ENCODE data around the gene BANP.

The BANP gene

DNA sequence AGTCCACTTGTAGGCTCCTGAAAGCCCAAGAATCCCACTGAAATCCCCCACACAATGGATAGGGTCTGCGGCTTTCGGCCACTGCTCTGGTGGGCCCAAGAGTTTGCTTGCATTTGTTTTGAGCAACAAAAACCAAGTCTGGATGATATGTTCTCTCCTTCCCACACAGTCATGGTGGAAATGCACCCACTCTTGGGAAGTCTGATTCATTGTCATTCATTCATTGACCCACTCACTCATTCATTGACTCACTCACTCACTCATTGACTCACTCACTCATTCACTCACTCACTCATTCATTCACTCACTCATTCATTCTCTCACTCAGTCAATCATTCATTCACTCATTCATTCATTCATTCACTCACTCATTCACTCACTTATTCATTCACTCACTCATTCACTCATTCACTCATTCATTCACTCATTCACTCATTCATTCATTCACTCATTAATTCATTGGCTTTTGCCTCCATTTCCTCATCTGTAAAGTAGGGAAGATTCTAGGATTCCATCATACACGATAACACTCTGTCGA lies 12.8 kb upstream of the BANP start:
- no peak for DNase-seq (ENCODE audit: low spot score)
- TF ChIP-seq, protein P1, sequence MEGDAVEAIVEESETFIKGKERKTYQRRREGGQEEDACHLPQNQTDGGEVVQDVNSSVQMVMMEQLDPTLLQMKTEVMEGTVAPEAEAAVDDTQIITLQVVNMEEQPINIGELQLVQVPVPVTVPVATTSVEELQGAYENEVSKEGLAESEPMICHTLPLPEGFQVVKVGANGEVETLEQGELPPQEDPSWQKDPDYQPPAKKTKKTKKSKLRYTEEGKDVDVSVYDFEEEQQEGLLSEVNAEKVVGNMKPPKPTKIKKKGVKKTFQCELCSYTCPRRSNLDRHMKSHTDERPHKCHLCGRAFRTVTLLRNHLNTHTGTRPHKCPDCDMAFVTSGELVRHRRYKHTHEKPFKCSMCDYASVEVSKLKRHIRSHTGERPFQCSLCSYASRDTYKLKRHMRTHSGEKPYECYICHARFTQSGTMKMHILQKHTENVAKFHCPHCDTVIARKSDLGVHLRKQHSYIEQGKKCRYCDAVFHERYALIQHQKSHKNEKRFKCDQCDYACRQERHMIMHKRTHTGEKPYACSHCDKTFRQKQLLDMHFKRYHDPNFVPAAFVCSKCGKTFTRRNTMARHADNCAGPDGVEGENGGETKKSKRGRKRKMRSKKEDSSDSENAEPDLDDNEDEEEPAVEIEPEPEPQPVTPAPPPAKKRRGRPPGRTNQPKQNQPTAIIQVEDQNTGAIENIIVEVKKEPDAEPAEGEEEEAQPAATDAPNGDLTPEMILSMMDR (IDR thresholded peaks at IDR 0.05; ENCODE audit: borderline replicate concordance, control extremely low read depth, extremely low read depth, insufficient read depth, missing control alignments): no peak
- in situ Hi-C loops (cut with MboI; ENCODE audit: low sequenced_read_pairs, unreplicated experiment): no loop called here

DNA sequence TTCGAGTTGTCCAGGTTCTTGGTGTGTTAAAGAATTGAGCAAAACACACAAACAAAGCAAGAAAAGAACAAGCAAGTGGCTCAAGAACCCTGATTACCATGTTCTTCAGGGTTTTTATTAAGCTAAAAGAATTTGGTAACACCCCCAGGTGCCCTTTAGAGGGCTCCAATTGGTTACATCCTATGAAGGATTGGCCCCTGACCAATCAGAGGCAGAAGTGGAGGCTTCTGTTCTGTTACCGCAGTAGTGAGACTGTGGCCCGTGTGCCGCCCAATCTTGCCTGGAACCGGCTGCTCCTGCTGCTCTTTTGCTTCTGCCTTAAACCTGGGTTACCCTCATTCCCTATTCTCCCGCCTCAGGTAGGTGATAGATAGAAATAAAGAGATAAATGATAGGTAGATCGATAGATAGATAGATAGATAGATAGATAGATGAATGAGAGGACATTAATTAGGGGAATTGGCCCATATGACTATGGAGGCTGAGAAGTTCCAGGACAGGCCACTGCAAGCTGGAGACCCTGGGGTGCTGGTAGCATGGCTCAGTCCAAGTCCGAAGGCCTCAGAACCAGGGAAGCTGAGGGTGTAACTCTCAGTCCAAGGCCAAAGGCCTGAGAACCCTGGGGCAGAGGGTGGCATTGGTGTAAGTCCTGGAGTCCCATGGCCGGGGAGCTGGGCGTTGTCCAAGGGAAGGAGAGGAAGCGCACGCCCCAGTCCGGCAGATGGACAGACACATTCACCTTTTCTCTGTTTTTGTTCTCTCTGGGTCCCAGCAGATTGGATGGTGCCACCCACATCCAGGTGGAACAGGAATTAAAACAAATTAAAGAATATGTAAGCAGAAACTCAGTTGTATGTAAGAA lies 11.4 kb upstream of the BANP start:
- in situ Hi-C loops (cut with MboI; ENCODE audit: low sequenced_read_pairs, unreplicated experiment): no loop called here
- TF ChIP-seq, protein P1 (IDR thresholded peaks at IDR 0.05; ENCODE audit: borderline replicate concordance, control extremely low read depth, extremely low read depth, insufficient read depth, missing control alignments): no peak
- no peak for DNase-seq (ENCODE audit: low spot score)

- TF ChIP-seq, protein P1 (IDR thresholded peaks at IDR 0.05; ENCODE audit: borderline replicate concordance, control extremely low read depth, extremely low read depth, insufficient read depth, missing control alignments): no peak
- DNase-seq (ENCODE audit: low spot score): no peak
- in situ Hi-C loops (cut with MboI; ENCODE audit: low sequenced_read_pairs, unreplicated experiment): no loop called here
These were observed 8.6 kb upstream of the BANP start for GRCh38 chr16:87942680-87943079.

GRCh38 chr16:87945351-87946042 lies 5.7 kb upstream of the BANP start:
- TF ChIP-seq, protein P1 (IDR thresholded peaks at IDR 0.05; ENCODE audit: borderline replicate concordance, control extremely low read depth, extremely low read depth, insufficient read depth, missing control alignments): no peak
- DNase-seq (ENCODE audit: low spot score): no peak
- in situ Hi-C loops (cut with MboI; ENCODE audit: low sequenced_read_pairs, unreplicated experiment): no loop called here

DNA sequence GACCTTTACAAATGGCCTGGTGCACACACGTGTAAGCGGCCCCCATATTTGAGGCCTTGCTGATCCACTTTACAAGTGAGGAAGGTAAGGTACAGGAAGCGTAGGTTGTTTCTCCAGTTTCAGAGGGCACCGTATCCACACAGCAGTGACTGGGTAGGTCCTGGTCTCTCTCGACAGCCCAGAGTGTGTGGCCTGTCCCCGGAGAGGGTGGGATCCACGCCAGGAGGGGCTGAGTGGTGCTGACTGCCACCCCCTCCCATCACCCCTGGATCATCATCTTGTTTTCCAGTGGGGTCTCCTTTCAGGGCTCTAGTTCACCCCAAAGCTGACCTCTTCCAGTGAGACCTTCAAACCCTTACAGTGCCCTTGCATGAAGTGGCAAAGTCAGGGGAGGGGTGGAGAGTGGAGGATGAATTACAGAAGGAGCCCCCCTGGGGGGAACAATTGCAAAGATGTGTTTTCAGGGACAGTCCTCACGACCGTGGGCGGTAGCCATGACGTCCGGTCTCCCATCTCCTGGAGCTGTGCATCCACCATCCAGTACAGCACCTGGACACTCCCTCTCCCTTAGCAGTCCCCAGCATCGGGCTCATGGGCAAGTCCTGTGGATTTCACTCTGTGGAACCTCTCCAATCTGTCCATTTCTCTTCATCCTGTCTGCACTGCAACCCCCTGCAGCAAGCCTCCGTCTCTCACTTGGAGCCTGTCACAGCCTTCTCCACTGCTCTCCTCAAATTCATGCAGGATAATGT lies 4.5 kb upstream of the BANP start:
- in situ Hi-C loops (cut with MboI; ENCODE audit: low sequenced_read_pairs, unreplicated experiment): no loop called here
- TF ChIP-seq, protein P1 (IDR thresholded peaks at IDR 0.05; ENCODE audit: borderline replicate concordance, control extremely low read depth, extremely low read depth, insufficient read depth, missing control alignments): no peak
- DNase-seq (ENCODE audit: low spot score): no peak
